ENCODE results near the gene HSD17B3.

- TF ChIP-seq CTCF (IDR thresholded peaks at IDR 0.05) (no peak), EP300 (IDR thresholded peaks at IDR 0.05; ENCODE audit: borderline replicate concordance in 1 of 2, low read depth in 1 of 2, low read length in 1 of 2) (no peak), RXRA (IDR thresholded peaks at IDR 0.05; ENCODE audit: borderline replicate concordance, low read depth) (no peak), RAD21 (IDR thresholded peaks at IDR 0.05; ENCODE audit: low read length) (no peak), MAX (IDR thresholded peaks at IDR 0.05; ENCODE audit: low read depth) (no peak), SMC3 (IDR thresholded peaks at IDR 0.05; ENCODE audit: low read depth, low read length) (no peak), JUND (IDR thresholded peaks at IDR 0.05) (no peak), RCOR1 (IDR thresholded peaks at IDR 0.05; ENCODE audit: low read length) (no peak), YY1 (IDR thresholded peaks at IDR 0.05; ENCODE audit: low read depth) (no peak), RFX5 (IDR thresholded peaks at IDR 0.05; ENCODE audit: low read length) (no peak), POLR2AphosphoS5 (IDR thresholded peaks at IDR 0.05; ENCODE audit: low read depth, low read length) (no peak)
- TF ChIP-seq, protein P1, sequence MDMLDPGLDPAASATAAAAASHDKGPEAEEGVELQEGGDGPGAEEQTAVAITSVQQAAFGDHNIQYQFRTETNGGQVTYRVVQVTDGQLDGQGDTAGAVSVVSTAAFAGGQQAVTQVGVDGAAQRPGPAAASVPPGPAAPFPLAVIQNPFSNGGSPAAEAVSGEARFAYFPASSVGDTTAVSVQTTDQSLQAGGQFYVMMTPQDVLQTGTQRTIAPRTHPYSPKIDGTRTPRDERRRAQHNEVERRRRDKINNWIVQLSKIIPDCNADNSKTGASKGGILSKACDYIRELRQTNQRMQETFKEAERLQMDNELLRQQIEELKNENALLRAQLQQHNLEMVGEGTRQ (IDR thresholded peaks at IDR 0.05; ENCODE audit: borderline replicate concordance, low read depth, low read length): no peak
Measured at GRCh38 chr9:96348261-96348660, 46.3 kb upstream of the HSD17B3 start.

All from SK-N-SH (cell line).